GM12873 (cell line): ENCODE data around the gene RNF121.

Source experiments
- TF ChIP-seq, protein P1 (sequence below): IDR thresholded peaks from 2 replicates; pipeline ENCODE4 v1.5.1; 2012; ENCODE audit warnings: low read depth, mild to moderate bottlenecking, moderate library complexity, low read length, control low read depth; ENCODE audit not compliant: insufficient read depth; ENCODE audit errors: missing control alignments

Gene RNF121

DNA sequence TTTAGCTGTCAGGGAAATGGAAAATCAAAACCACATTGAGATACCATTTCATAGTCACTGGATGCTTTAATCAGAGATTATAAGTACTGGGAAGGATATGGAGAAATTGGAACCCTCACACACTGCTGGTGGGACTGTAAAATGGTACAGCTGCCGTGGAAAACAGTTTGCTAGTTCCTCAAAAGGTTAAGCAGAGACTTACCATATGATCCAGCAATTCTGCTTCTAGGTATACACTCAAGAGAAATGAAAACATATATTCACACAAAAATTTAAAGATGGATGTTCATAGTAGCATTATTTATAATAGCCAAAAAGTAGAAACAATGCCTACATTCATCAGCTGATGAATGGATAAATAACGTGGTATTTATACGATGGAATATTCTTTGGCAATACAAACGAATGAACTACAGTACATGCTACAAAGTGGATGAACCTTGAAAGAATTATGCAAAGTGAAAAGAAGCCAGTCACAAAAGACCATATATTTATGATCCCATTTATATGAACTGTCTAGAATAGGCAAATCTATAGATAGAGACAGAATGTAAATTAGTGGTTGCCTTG, 23.0 kb downstream of the RNF121 start:
- TF ChIP-seq, protein P1, sequence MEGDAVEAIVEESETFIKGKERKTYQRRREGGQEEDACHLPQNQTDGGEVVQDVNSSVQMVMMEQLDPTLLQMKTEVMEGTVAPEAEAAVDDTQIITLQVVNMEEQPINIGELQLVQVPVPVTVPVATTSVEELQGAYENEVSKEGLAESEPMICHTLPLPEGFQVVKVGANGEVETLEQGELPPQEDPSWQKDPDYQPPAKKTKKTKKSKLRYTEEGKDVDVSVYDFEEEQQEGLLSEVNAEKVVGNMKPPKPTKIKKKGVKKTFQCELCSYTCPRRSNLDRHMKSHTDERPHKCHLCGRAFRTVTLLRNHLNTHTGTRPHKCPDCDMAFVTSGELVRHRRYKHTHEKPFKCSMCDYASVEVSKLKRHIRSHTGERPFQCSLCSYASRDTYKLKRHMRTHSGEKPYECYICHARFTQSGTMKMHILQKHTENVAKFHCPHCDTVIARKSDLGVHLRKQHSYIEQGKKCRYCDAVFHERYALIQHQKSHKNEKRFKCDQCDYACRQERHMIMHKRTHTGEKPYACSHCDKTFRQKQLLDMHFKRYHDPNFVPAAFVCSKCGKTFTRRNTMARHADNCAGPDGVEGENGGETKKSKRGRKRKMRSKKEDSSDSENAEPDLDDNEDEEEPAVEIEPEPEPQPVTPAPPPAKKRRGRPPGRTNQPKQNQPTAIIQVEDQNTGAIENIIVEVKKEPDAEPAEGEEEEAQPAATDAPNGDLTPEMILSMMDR, result no peak

DNA sequence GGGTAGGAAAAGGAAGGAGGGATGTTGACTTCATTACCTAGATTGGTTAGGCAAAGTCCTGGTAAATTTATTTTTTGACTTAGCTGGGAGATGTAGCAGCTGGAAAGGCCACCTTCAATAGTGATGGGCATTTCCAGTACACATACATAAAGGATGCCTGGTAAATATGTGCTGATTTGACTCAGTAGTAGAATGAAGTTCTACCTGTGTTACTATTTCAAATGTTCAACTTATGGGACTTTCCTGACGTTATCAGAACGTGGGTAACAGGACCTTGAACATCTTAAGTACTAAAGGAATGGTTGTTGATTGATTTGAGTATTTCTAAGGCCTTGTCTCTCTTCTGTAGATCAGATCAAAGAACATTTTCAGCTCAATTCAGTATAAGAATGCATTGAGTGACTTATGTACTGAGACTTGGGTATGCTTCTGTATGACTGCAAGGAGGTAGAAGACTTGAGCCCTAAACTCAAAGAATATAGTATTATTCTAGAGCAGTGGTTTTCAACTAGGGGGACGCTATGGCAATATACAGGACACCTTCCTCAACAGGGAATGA, 27.1 kb downstream of the RNF121 start:
- TF ChIP-seq, protein P1, result no peak

DNA sequence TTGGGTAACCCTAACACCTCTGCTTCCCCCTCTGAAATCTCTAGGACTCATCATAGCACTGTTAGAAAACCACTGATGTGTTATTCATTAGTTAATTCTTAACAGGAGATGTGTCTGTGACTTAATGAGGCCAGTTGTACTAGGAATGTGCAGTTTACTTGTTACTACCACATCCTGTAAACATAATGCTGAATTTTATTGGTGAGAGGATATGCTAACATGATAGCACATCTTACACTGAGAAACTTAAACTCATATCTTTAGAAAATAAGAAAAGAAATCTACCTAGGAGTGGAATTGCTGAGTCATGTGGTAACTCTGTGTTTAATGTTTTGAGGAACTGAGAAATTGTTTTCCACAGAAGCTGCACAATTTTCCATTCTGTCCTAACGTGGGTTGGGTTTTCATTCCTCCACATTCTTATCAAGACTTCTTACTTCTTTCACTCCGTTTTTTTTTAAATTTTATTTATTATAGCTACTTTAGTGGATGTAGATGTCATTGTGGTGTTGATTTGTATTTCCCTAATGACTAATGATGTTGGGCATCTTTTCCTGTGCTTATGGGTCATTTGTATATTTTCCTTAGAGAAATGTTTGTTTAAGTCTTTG, 33.7 kb downstream of the RNF121 start:
- TF ChIP-seq, protein P1, result no peak

DNA sequence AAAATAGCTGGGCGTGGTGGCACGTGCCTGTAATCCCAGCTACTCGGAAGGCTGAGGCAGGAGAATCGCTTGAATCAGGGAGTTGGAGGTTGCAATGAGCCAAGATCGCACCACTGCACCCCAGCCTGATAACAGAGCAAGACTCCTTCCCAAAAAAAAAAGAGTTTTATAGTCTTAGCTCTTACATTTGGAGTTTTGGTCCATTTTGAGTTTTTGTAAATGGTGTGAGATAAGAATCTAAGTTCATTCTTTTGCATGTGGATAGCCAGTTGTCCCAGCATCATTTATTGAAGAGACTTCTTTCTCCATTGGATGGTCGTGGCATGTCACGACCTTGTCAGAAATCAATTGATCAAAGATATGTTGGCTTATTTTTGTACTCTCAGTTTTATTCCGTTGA, 34.6 kb downstream of the RNF121 start:
- TF ChIP-seq, protein P1, result no peak

DNA sequence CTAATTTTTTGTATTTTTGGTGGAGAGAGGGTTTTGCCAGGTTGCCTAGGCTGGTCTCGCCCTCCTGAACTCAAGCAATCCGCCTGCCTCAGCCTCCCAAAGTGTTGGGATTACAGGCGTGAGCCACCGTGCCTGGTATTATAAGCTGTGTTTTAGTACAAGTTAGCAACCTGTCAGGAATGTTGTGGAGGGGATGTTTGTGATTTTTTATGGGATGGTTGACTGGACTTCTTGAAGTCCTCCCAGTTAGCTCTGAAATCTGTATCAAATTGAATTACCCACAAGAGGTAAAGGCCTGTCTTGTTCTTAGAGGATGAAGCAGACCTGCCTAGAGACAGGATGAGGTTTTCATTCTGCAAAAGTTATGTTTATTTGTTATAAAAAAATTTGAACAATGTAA, 35.8 kb downstream of the RNF121 start:
- TF ChIP-seq, protein P1, result no peak

DNA sequence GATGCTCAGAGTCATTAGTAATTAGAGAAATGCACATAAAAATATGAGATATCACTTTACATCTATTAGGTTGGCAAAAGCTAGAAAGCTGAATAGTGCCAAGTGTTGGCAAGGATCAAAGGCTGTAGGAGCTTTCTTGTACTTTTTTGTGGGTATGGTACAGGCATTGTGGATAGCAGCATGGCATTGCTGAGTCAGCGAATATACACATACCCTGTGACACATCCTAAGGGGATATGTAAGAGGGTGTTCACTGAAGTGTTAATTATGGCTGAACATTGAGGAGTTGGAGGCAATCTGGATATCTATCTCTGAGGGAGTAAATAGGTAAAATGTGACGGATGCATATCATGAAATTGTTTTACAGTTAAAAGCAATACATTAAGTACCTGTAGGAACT, 42.8 kb downstream of the RNF121 start:
- TF ChIP-seq, protein P1, result no peak

DNA sequence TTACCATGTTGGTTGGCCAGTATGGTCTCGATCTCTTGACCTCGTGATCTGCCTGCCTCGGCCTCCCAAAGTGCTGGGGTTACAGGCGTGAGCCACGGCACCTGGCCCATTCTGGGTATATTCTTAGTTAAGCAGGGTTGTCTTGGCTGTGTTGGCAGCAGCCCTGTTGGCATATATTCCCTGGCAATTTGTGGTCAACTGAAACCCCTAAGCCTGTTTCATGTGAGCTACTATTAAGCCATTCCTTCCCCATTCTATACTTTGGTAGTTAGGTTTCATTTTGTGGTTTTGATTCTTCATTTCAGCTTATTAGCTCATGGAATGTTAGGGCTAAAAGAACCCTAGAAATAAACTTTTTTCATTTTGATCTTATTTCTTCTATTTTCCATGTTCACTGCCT, 47.7 kb downstream of the RNF121 start:
- TF ChIP-seq, protein P1, result no peak
